K562 (cell line): ENCODE data around the gene NUDT14. TPM values are rescaled to one million over a fixed set of nuclear protein-coding genes. Genes with fewer than 3 reads are reported as not detected.

Experiments
- ATAC-seq: fragments of 200-7000 bp; cut with Tn5 transposase; 3 replicates; pipeline ENCODE4 v1.9.1; 2020; ENCODE audit warnings: moderate library complexity
- BruUV-seq: library from RNA; stranded (reverse); fragments of 400-500 nt; replicated peaks from 2 replicates; lab custom pipeline; 2021; lab: Mats Ljungman, UMichigan
- CTCF ChIA-PET: fragments of 300-600 bp; formaldehyde crosslinking; extraction: SDS; loops from one replicate; lab custom pipeline; 2021; ENCODE audit warnings: low intra/inter-chr PET ratio; lab: Yijun Ruan, JAX
- POLR2A ChIA-PET: fragments of 300-600, 350-650 bp; sonication (Branson Sonifier 250); formaldehyde crosslinking; extraction: SDS; loops from one replicate; lab custom pipeline; 2021; ENCODE audit warnings: antibody characterized with exemption, inconsistent platforms; lab: Yijun Ruan, JAX
- DNase-seq, 4 experiments: peaks; one replicate each; pipeline versions ENCODE4 v3.0.0 to v3.0.0-alpha.2; 2011 to 2018; ENCODE audit warnings: low spot score in 3 of 4, mixed read lengths in 3 of 4; ENCODE audit errors: extremely low read depth in 1 of 4
- FAIRE-seq: peaks from 2 replicates; lab custom pipeline; 2011; peaks lifted over from hg19 to GRCh38; lab: Jason Lieb, UNC
- H2AFZ ChIP-seq: 2 replicates; pipeline ENCODE4 v1.6.0; 2011; ENCODE audit warnings: low read depth, low read length, control low read depth, inconsistent platforms
- H3K27ac ChIP-seq: fragments of 200-600 bp; 3 replicates; pipeline ENCODE4 v1.8.0; 2011; ENCODE audit warnings: low read depth, mild to moderate bottlenecking, control low read depth, inconsistent platforms, low read length, moderate library complexity, mixed read lengths; ENCODE audit errors: extremely low read depth
- H3K27me3 ChIP-seq, 2 experiments: fragments of 300-600 bp in 1 of 2; 2 replicates in 1 of 2; 3 replicates in 1 of 2; pipeline versions ENCODE4 v1.6.0 to v1.8.0; 2011; ENCODE audit warnings: inconsistent platforms in 2 of 2, low read length in 2 of 2, mild to moderate bottlenecking in 1 of 2, mixed read lengths in 1 of 2, moderate library complexity in 1 of 2; ENCODE audit not compliant: control insufficient read depth in 2 of 2, insufficient read depth in 2 of 2
- H3K36me3 ChIP-seq: fragments of 300-600 bp; 3 replicates; pipeline ENCODE4 v1.8.0; 2011; ENCODE audit warnings: mild to moderate bottlenecking, low read length, inconsistent platforms; ENCODE audit not compliant: control insufficient read depth, insufficient read depth
- H3K4me1 ChIP-seq, 2 experiments: fragments of 200-600 bp in 1 of 2; replicated peaks in 1 of 2; 2 replicates in 1 of 2; 3 replicates in 1 of 2; pipeline versions ENCODE4 v1.5.1 to v1.8.0; 2011; ENCODE audit warnings: inconsistent platforms in 2 of 2, low read length in 2 of 2, mild to moderate bottlenecking in 1 of 2, mixed read lengths in 1 of 2, moderate library complexity in 1 of 2; ENCODE audit not compliant: control insufficient read depth in 2 of 2, insufficient read depth in 2 of 2
- H3K4me2 ChIP-seq: 2 replicates; pipeline ENCODE4 v1.6.1; 2011; ENCODE audit warnings: low read length, control low read depth, inconsistent platforms, mixed read lengths; ENCODE audit not compliant: insufficient read depth
- H3K4me3 ChIP-seq: fragments of 200-600 bp; sonication (generic), shearing (Covaris generic); 2 replicates; pipeline ENCODE4 v1.5.1; 2016; ENCODE audit warnings: control low read depth, inconsistent platforms
- H3K79me2 ChIP-seq: fragments of 200-600 bp; 3 replicates; pipeline ENCODE4 v1.8.0; 2011; ENCODE audit warnings: low read length, inconsistent platforms; ENCODE audit not compliant: control insufficient read depth, insufficient read depth
- H3K9ac ChIP-seq, 2 experiments: 2 replicates each; pipeline versions ENCODE4 v1.6.0 to v1.6.1; 2011; ENCODE audit warnings: low read depth in 2 of 2, low read length in 2 of 2, control low read depth in 1 of 2, inconsistent platforms in 1 of 2, mild to moderate bottlenecking in 1 of 2, mixed read lengths in 1 of 2; ENCODE audit not compliant: insufficient read depth in 1 of 2
- H3K9me1 ChIP-seq: one replicate; pipeline ENCODE4 v1.6.0; 2011; ENCODE audit warnings: inconsistent platforms, mild to moderate bottlenecking, low read length, moderate library complexity; ENCODE audit not compliant: control insufficient read depth, insufficient read depth
- H3K9me3 ChIP-seq: replicated peaks from 2 replicates; pipeline ENCODE4 v1.5.1; 2011; ENCODE audit warnings: low read depth, low read length, inconsistent platforms; ENCODE audit not compliant: control insufficient read depth, insufficient read depth
- H4K20me1 ChIP-seq: replicated peaks from 2 replicates; pipeline ENCODE4 v1.6.1; 2011; ENCODE audit warnings: low read length, inconsistent platforms, mixed read lengths; ENCODE audit not compliant: control insufficient read depth, insufficient read depth
- CBX1 ChIP-seq: sonication (generic); IDR thresholded peaks from 2 replicates; pipeline ENCODE4 v1.6.1; 2016; ENCODE audit warnings: antibody characterized with exemption, low read depth, mild to moderate bottlenecking
- EHMT2 ChIP-seq: fragments of 450-650 bp; IDR thresholded peaks from 2 replicates; pipeline ENCODE4 v1.6.1; 2018; ENCODE audit warnings: antibody characterized with exemption
- ETS1 ChIP-seq: conservative IDR thresholded peaks from 2 replicates; pipeline ENCODE4 v1.6.1; 2011; ENCODE audit warnings: low read depth, mild to moderate bottlenecking, low read length; ENCODE audit not compliant: control insufficient read depth
- GTF2B ChIP-seq: IDR thresholded peaks from 2 replicates; pipeline ENCODE4 v1.6.1; 2011; ENCODE audit not compliant: insufficient read length; ENCODE audit errors: extremely low read depth
- HDAC1 ChIP-seq, 2 experiments: fragments of 450-650 bp; IDR thresholded peaks; 2 replicates each; pipeline ENCODE4 v1.6.1; 2016 to 2017; ENCODE audit warnings: inconsistent platforms in 1 of 2, mild to moderate bottlenecking in 1 of 2, moderate library complexity in 1 of 2
- MYNN ChIP-seq, 2 experiments: sonication (generic); formaldehyde crosslinking in 1 of 2; IDR thresholded peaks; 2 replicates each; pipeline versions ENCODE4 v1.5.0 to v1.6.1; 2016 to 2020; ENCODE audit warnings: antibody characterized with exemption in 1 of 2, missing genetic modification reagents in 1 of 2
- NR4A1 ChIP-seq, 2 experiments: fragments of 250-450 bp in 1 of 2; fragments of 450-650 bp in 1 of 2; sonication (Bioruptor Pico) in 1 of 2; IDR thresholded peaks; 2 replicates each; pipeline versions ENCODE4 v1.4.0 to v1.6.1; 2016 to 2020; ENCODE audit warnings: mild to moderate bottlenecking in 2 of 2, missing compliant biosample characterization in 1 of 2, missing genetic modification characterization in 1 of 2, moderate library complexity in 1 of 2
- PHF20 ChIP-seq: fragments of 450-650 bp; IDR thresholded peaks from 2 replicates; pipeline ENCODE4 v1.6.1; 2018; ENCODE audit not compliant: partially characterized antibody
- RBM39 ChIP-seq: fragments of 200-400 bp; formaldehyde crosslinking; optimal IDR thresholded peaks from 2 replicates; pipeline ENCODE3; 2018; ENCODE audit warnings: low read depth, low read length
- RHOXF2B ChIP-seq: fragments of 250-450 bp; sonication (Bioruptor Pico); conservative IDR thresholded peaks from 2 replicates; pipeline ENCODE4 v1.5.1; 2021
- SAP30 ChIP-seq: fragments of 200-600 bp; sonication (generic); IDR thresholded peaks from 2 replicates; pipeline ENCODE4 v1.6.1; 2012; ENCODE audit warnings: borderline replicate concordance, low read depth, mild to moderate bottlenecking, moderate library complexity, low read length, control low read depth, inconsistent platforms; ENCODE audit not compliant: insufficient read depth, poor library complexity, severe bottlenecking
- SMAD1 ChIP-seq: fragments of 150-350 bp; IDR thresholded peaks from 2 replicates; pipeline ENCODE4 v1.6.1; 2014; ENCODE audit warnings: low read length, low read depth; ENCODE audit not compliant: partially characterized antibody
- SOX6 ChIP-seq: fragments of 450-650 bp; IDR thresholded peaks from 2 replicates; pipeline ENCODE4 v1.6.1; 2014; ENCODE audit warnings: mild to moderate bottlenecking
- SREBF2 ChIP-seq: sonication (generic); formaldehyde crosslinking; IDR thresholded peaks from 2 replicates; pipeline ENCODE4 v1.4.0; 2020; ENCODE audit warnings: mild to moderate bottlenecking, missing genetic modification reagents
- TRIM25 ChIP-seq: fragments of 450-650 bp; IDR thresholded peaks from 2 replicates; pipeline ENCODE4 v1.7.0; 2016; ENCODE audit warnings: borderline replicate concordance
- ZNF124 ChIP-seq: sonication (generic); formaldehyde crosslinking; IDR thresholded peaks from 2 replicates; pipeline ENCODE4 v1.8.1; 2022; ENCODE audit warnings: missing genetic modification reagents
- WGBS: fragments of 100-300 bp; shearing (Covaris generic); methylation state at CpG from one replicate; pipeline ENCODE4 v1.1.6; 2016; ENCODE audit warnings: low coverage, mixed read lengths; ENCODE audit not compliant: insufficient coverage; ENCODE audit errors: missing lambda C conversion rate; 5-methylcytosine and 5-hydroxymethylcytosine counted together
- in situ Hi-C: fragments of 300-500 bp; cut with MboI; formaldehyde crosslinking; loops from 4 replicates; pipeline ENCODE4 v1.15.0; 2018; ENCODE audit warnings: inconsistent platforms, mixed read lengths
- intact Hi-C: fragments of 100-400 bp; cut with micrococcal nuclease; formaldehyde crosslinking; loops from 2 replicates; pipeline ENCODE4 v1.14.2; 2022
- polyA plus RNA-seq, 8 experiments: library from polyadenylated mRNA; depleted of rRNA in 4 of 8; stranded (reverse) in 5 of 8; unstranded in 3 of 8; fragments of >200 nt; fragmentation: Nextera tagmentation in 2 of 8; fragmentation: Illumina TruSeq in 1 of 8; extraction: Ambion mirVana in 2 of 8; extraction: Trizol in 1 of 8; gene quantifications; 2 replicates each; pipeline versions ENCODE4 v1.2.1 to v1.2.3, GENCODE V29; 2011 to 2014; ENCODE audit warnings: inconsistent platforms in 1 of 8, missing spikeins in 1 of 8
- total RNA-seq, 7 experiments: library from RNA; depleted of rRNA in 6 of 7; stranded (reverse); fragments of >200 nt in 6 of 7; fragmentation: Illumina TruSeq in 2 of 7; extraction: Trizol in 2 of 7; gene quantifications; 2 replicates each; pipeline versions ENCODE4 v1.2.1 to v1.2.3, GENCODE V29; 2011 to 2021; ENCODE audit warnings: low replicate concordance in 1 of 7

NUDT14 gene
- total and polyA plus RNA-seq, 9 of the 15 experiments (the other 6 are each of a cell fraction or from before 2014, with no cell fraction given): 0.14 to 16.3 (median 8.2) TPM

- H3K4me2 ChIP-seq: no peak overlapping the region
- in situ Hi-C loops (no loop called here), intact Hi-C loops (no loop called here)
- H3K9me3 ChIP-seq: no peaks in the 10 kb centered on the region
- no peak overlapping the region for H2AFZ ChIP-seq
- peaks cover 14% of the 10 kb centered on the region; the same call in 1 of the 3 replicates for H3K36me3 ChIP-seq
- FAIRE-seq (no peak), ATAC-seq (no peak)
- no peaks in the 10 kb centered on the region for H3K9me1 ChIP-seq
- no peak overlapping the region for H3K9ac ChIP-seq
- no peaks in the 10 kb centered on the region for H3K27me3 ChIP-seq
- H3K27ac ChIP-seq: no peak overlapping the region
- POLR2A ChIA-PET: no interaction called here
- WGBS: no CpG with 5 or more reads among the region's 14 CpGs
- no peak overlapping the region for H3K4me3 ChIP-seq
- no peaks in the 10 kb centered on the region for H4K20me1 ChIP-seq
- no peaks in the 10 kb centered on the region for H3K79me2 ChIP-seq
- peaks cover 0 to 22% of the 10 kb centered on the region in 2 experiments; a peak in 2 of 5 replicates for H3K4me1 ChIP-seq
- TF ChIP-seq ZNF124 (CRISPR knock-in tag) (no peak), RBM39 (no peak), SOX6 (no peak), SAP30 (no peak), MYNN (IDR thresholded peaks at IDR 0.05) (no peak), MYNN (CRISPR knock-in tag; IDR thresholded peaks at IDR 0.05) (no peak), EHMT2 (no peak), PHF20 (no peak), HDAC1 (IDR thresholded peaks at IDR 0.05) (no peak), TRIM25 (no peak), GTF2B (no peak), ETS1 (no peak), SMAD1 (no peak), NR4A1 (CRISPR knock-in tag; IDR thresholded peaks at IDR 0.05) (no peak), NR4A1 (tag; IDR thresholded peaks at IDR 0.05) (no peak), RHOXF2B (CRISPR knock-in tag) (no peak), SREBF2 (no peak), CBX1 (no peak)
- TF ChIP-seq, all 486 proteins: peak for 0
- no TSS peak for BruUV-seq
- no peak for DNase-seq
- CTCF ChIA-PET: no interaction called here
These were observed 28.3 kb downstream of the NUDT14 start for GRCh38 chr14:105152794-105153241.
